Colonic mucosa (tissue), 4 donors: Measurements from ENCODE around the gene COLQ. TPM values are rescaled to one million over a fixed set of nuclear protein-coding genes. Genes with fewer than 3 reads are reported as not detected.

Source experiments
- DNase-seq: peaks from one replicate; pipeline ENCODE4 v3.0.0-alpha.2; 2020
- H3K27ac ChIP-seq: fragments of 200-600 bp; one replicate; pipeline ENCODE4 v1.8.0; 2021
- H3K27me3 ChIP-seq: fragments of 200-600 bp; one replicate; pipeline ENCODE4 v1.8.0; 2021
- H3K36me3 ChIP-seq: fragments of 200-600 bp; one replicate; pipeline ENCODE4 v1.8.0; 2021
- H3K4me1 ChIP-seq: fragments of 200-600 bp; one replicate; pipeline ENCODE4 v1.8.0; 2021; ENCODE audit warnings: mild to moderate bottlenecking
- H3K4me3 ChIP-seq: fragments of 200-600 bp; one replicate; pipeline ENCODE4 v1.8.0; 2021
- H3K9ac ChIP-seq, 2 donors: one replicate each; pipeline ENCODE4 v1.7.0; 2013; ENCODE audit warnings: control low read depth in 2 of 2, low read depth in 2 of 2, low read length in 2 of 2
- H3K9me3 ChIP-seq: fragments of 200-600 bp; one replicate; pipeline ENCODE4 v1.8.0; 2021
- intact Hi-C: fragments of 100-400 bp; cut with DNase I; formaldehyde crosslinking; loops from one replicate; pipeline ENCODE4 v1.14.1; 2022
- microRNA-seq: library from miRNA; unstranded; fragments of <30 nt; microRNA quantifications from one replicate; pipeline ENCODE4, GENCODE V29; 2019
- total RNA-seq, 2 donors: library from RNA; stranded (reverse); fragmentation: NEBNext Ultra II Directional in 1 of 2; extraction: Animal tissue kit (Norgen Biotek cat#: 25700) in 1 of 2; gene quantifications; one replicate each; pipeline ENCODE4 v1.2.1, GENCODE V29; 2021
- TF ChIP-seq, protein P1 (sequence below): fragments of 200-600 bp; IDR thresholded peaks from one replicate; pipeline ENCODE4 v1.8.0; 2022; ENCODE audit warnings: antibody characterized with exemption, mild to moderate bottlenecking
- donor health status: healthy.
- donor health status: DM: no; HTN: no; CAD: no.
- donor health status: DM: no; HTN: no; CAD: no.

Gene COLQ
- total RNA-seq, 2 donors from 2014 or later: 0.79 to 0.85 TPM

DNA sequence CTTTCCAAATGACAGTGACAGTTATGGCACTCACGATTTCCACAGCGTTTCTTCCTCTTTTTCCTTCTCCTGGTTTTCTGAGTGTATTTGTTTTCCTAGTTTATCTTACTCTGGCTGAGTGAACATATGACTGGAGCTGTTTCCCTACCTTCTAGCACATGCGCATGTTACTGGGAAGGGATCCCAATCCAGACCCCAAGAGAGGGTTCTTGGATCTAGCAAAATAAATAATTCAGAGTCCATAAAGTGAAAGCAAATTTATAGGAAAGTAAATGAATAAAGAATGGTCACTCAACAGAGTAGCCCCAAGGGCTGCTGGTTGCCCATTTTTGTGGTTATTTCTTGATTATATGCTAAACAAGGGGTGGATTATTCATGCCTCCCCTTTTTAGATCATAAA, 118.0 kb downstream of the COLQ start:
- H3K9ac ChIP-seq: no peak overlapping the region
- no peak overlapping the region for H3K27ac ChIP-seq
- H3K27me3 ChIP-seq: no peaks in the 10 kb centered on the region
- no peak for DNase-seq
- intact Hi-C loops: no loop called here
- H3K36me3 ChIP-seq: no peaks in the 10 kb centered on the region
- no peak overlapping the region for H3K4me3 ChIP-seq
- H3K9me3 ChIP-seq: no peaks in the 10 kb centered on the region
- H3K4me1 ChIP-seq: no peaks in the 10 kb centered on the region
- TF ChIP-seq, protein P1, sequence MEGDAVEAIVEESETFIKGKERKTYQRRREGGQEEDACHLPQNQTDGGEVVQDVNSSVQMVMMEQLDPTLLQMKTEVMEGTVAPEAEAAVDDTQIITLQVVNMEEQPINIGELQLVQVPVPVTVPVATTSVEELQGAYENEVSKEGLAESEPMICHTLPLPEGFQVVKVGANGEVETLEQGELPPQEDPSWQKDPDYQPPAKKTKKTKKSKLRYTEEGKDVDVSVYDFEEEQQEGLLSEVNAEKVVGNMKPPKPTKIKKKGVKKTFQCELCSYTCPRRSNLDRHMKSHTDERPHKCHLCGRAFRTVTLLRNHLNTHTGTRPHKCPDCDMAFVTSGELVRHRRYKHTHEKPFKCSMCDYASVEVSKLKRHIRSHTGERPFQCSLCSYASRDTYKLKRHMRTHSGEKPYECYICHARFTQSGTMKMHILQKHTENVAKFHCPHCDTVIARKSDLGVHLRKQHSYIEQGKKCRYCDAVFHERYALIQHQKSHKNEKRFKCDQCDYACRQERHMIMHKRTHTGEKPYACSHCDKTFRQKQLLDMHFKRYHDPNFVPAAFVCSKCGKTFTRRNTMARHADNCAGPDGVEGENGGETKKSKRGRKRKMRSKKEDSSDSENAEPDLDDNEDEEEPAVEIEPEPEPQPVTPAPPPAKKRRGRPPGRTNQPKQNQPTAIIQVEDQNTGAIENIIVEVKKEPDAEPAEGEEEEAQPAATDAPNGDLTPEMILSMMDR: no peak

- TF ChIP-seq, protein P1: no peak
- DNase-seq: no peak
- Histone ChIP-seq H3K9me3 (no peaks in the 10 kb centered on the region), H3K36me3 (no peaks in the 10 kb centered on the region), H3K4me3 (no peak overlapping the region), H3K27me3 (no peaks in the 10 kb centered on the region), H3K4me1 (no peaks in the 10 kb centered on the region), H3K9ac (no peak overlapping the region), H3K27ac (no peak overlapping the region)
- intact Hi-C loops: no loop called here
These were observed 119.6 kb downstream of the COLQ start for GRCh38 chr3:15401936-15402335.

Small RNA genes lying within 50 kb of the gene (microRNA-seq; reads per million reads assigned to microRNA genes)
- not detected for gene MIR4270

Other genes starting within 250 kb of the COLQ start
- gene SH3BP5, start 189.1 kb downstream of the COLQ start, total RNA-seq: 1 to 10 TPM; 5.5 to 9.3 TPM
- 10 to 100 TPM in 1 of 2 donors, 1 to 10 TPM in 1; 8.8 to 11.4 TPM for gene METTL6, start 94.2 kb downstream of the COLQ start, total RNA-seq
- gene EAF1, start 94.1 kb downstream of the COLQ start, total RNA-seq: 10 to 100 TPM; 24.9 to 28.0 TPM
- 10 to 100 TPM; 13.1 to 19.1 TPM for gene HACL1, start 79.9 kb upstream of the COLQ start, total RNA-seq
- gene BTD, start 80.0 kb upstream of the COLQ start, total RNA-seq: 10 to 100 TPM; 18.0 to 29.3 TPM